PC-3 (cell line): ENCODE results near the gene UMAD1.

ENCODE experiments used
- CTCF ChIP-seq: fragments of 300-600 bp; sonication (generic); conservative IDR thresholded peaks from 2 replicates; pipeline ENCODE4 v1.5.1; 2017; ENCODE audit warnings: antibody characterized with exemption, low read depth, mild to moderate bottlenecking, low read length
- EZH2 ChIP-seq: fragments of 300-600 bp; sonication (generic); IDR thresholded peaks from one replicate; pipeline ENCODE4 v1.6.1; 2017; ENCODE audit warnings: antibody characterized with exemption, mild to moderate bottlenecking, low read length; ENCODE audit not compliant: unreplicated experiment

- TF ChIP-seq CTCF (no peak), EZH2 (no peak)
Observed at GRCh38 chr7:7672545-7673239, 32.1 kb downstream of the UMAD1 start.
